SU-DHL-6 (cell line): Measurements from ENCODE around the gene TADA2A.

Experiments used
- EZH2phosphoT487 ChIP-seq: fragments of 200-600 bp; sonication (generic), shearing (Covaris generic); conservative IDR thresholded peaks from 2 replicates; pipeline ENCODE4 v1.6.1; 2018; ENCODE audit warnings: mild to moderate bottlenecking, antibody characterized with exemption, low read length, moderate library complexity, mixed read lengths
- TF ChIP-seq, protein P1 (sequence below): fragments of 200-600 bp; sonication (generic); IDR thresholded peaks from one replicate; pipeline ENCODE4 v1.5.1; 2017; ENCODE audit warnings: antibody characterized with exemption, mild to moderate bottlenecking, low read length, moderate library complexity; ENCODE audit not compliant: insufficient read depth, poor library complexity, severe bottlenecking

GRCh38 chr17:37513711-37514110 is 107.0 kb downstream of the TADA2A start:
- TF ChIP-seq, protein P1, sequence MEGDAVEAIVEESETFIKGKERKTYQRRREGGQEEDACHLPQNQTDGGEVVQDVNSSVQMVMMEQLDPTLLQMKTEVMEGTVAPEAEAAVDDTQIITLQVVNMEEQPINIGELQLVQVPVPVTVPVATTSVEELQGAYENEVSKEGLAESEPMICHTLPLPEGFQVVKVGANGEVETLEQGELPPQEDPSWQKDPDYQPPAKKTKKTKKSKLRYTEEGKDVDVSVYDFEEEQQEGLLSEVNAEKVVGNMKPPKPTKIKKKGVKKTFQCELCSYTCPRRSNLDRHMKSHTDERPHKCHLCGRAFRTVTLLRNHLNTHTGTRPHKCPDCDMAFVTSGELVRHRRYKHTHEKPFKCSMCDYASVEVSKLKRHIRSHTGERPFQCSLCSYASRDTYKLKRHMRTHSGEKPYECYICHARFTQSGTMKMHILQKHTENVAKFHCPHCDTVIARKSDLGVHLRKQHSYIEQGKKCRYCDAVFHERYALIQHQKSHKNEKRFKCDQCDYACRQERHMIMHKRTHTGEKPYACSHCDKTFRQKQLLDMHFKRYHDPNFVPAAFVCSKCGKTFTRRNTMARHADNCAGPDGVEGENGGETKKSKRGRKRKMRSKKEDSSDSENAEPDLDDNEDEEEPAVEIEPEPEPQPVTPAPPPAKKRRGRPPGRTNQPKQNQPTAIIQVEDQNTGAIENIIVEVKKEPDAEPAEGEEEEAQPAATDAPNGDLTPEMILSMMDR, result no peak
- TF ChIP-seq EZH2phosphoT487, result no peak
